Measurements from ENCODE around the gene MKNK1.

MKNK1 gene

GRCh38 chr1:46617833-46618232, 13.8 kb upstream of the MKNK1 start:
- H3K27ac ChIP-seq (ENCODE audit: extremely low read depth, low read depth, low read length): no peak overlapping the region
- no peak overlapping the region for H3K4me3 ChIP-seq (ENCODE audit: low read depth, low read length)
- TF ChIP-seq ZBTB1 (tag by site-specific recombination; IDR thresholded peaks at IDR 0.05) (no peak), ZNF701 (tag by site-specific recombination; IDR thresholded peaks at IDR 0.05) (no peak), ZNF302 (tag by site-specific recombination; IDR thresholded peaks at IDR 0.05; ENCODE audit: low read depth) (no peak), ZNF16 (tag by site-specific recombination; IDR thresholded peaks at IDR 0.05; ENCODE audit: low read depth) (no peak), ZSCAN30 (tag by site-specific recombination; IDR thresholded peaks at IDR 0.05) (no peak), ZNF366 (tag by site-specific recombination; conservative IDR thresholded peaks at IDR 0.05) (no peak), REPIN1 (tag by site-specific recombination; IDR thresholded peaks at IDR 0.05; ENCODE audit: low read depth) (no peak), ZNF133 (tag by site-specific recombination; IDR thresholded peaks at IDR 0.05) (no peak), ZNF658 (tag by site-specific recombination; IDR thresholded peaks at IDR 0.05) (no peak), ZNF341 (tag by site-specific recombination; IDR thresholded peaks at IDR 0.05; ENCODE audit: low read depth) (no peak), ZNF223 (tag by site-specific recombination; IDR thresholded peaks at IDR 0.05) (no peak), ZNF121 (tag by site-specific recombination; IDR thresholded peaks at IDR 0.05) (no peak), ZNF530 (tag by site-specific recombination; IDR thresholded peaks at IDR 0.05; ENCODE audit: low read depth) (no peak), ZNF660 (tag by site-specific recombination; IDR thresholded peaks at IDR 0.05) (no peak), ZNF596 (tag by site-specific recombination; IDR thresholded peaks at IDR 0.05) (no peak), GLIS2 (tag by site-specific recombination; IDR thresholded peaks at IDR 0.05) (no peak), ZNF239 (tag by site-specific recombination; IDR thresholded peaks at IDR 0.05) (no peak)
- TF ChIP-seq, protein P1, sequence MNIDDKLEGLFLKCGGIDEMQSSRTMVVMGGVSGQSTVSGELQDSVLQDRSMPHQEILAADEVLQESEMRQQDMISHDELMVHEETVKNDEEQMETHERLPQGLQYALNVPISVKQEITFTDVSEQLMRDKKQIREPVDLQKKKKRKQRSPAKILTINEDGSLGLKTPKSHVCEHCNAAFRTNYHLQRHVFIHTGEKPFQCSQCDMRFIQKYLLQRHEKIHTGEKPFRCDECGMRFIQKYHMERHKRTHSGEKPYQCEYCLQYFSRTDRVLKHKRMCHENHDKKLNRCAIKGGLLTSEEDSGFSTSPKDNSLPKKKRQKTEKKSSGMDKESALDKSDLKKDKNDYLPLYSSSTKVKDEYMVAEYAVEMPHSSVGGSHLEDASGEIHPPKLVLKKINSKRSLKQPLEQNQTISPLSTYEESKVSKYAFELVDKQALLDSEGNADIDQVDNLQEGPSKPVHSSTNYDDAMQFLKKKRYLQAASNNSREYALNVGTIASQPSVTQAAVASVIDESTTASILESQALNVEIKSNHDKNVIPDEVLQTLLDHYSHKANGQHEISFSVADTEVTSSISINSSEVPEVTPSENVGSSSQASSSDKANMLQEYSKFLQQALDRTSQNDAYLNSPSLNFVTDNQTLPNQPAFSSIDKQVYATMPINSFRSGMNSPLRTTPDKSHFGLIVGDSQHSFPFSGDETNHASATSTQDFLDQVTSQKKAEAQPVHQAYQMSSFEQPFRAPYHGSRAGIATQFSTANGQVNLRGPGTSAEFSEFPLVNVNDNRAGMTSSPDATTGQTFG (tag by site-specific recombination; IDR thresholded peaks at IDR 0.05; ENCODE audit: borderline replicate concordance): no peak
- TF ChIP-seq, protein P2, sequence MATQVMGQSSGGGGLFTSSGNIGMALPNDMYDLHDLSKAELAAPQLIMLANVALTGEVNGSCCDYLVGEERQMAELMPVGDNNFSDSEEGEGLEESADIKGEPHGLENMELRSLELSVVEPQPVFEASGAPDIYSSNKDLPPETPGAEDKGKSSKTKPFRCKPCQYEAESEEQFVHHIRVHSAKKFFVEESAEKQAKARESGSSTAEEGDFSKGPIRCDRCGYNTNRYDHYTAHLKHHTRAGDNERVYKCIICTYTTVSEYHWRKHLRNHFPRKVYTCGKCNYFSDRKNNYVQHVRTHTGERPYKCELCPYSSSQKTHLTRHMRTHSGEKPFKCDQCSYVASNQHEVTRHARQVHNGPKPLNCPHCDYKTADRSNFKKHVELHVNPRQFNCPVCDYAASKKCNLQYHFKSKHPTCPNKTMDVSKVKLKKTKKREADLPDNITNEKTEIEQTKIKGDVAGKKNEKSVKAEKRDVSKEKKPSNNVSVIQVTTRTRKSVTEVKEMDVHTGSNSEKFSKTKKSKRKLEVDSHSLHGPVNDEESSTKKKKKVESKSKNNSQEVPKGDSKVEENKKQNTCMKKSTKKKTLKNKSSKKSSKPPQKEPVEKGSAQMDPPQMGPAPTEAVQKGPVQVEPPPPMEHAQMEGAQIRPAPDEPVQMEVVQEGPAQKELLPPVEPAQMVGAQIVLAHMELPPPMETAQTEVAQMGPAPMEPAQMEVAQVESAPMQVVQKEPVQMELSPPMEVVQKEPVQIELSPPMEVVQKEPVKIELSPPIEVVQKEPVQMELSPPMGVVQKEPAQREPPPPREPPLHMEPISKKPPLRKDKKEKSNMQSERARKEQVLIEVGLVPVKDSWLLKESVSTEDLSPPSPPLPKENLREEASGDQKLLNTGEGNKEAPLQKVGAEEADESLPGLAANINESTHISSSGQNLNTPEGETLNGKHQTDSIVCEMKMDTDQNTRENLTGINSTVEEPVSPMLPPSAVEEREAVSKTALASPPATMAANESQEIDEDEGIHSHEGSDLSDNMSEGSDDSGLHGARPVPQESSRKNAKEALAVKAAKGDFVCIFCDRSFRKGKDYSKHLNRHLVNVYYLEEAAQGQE (tag by site-specific recombination; IDR thresholded peaks at IDR 0.05): no peak
- TF ChIP-seq, protein P3, sequence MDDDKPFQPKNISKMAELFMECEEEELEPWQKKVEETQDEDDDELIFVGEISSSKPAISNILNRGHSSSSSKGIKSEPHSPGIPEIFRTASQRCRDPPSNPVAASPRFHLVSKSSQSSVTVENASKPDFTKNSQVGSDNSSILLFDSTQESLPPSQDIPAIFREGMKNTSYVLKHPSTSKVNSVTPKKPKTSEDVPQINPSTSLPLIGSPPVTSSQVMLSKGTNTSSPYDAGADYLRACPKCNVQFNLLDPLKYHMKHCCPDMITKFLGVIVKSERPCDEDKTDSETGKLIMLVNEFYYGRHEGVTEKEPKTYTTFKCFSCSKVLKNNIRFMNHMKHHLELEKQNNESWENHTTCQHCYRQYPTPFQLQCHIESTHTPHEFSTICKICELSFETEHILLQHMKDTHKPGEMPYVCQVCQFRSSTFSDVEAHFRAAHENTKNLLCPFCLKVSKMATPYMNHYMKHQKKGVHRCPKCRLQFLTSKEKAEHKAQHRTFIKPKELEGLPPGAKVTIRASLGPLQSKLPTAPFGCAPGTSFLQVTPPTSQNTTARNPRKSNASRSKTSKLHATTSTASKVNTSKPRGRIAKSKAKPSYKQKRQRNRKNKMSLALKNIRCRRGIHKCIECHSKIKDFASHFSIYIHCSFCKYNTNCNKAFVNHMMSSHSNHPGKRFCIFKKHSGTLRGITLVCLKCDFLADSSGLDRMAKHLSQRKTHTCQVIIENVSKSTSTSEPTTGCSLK (tag by site-specific recombination; IDR thresholded peaks at IDR 0.05): no peak
- no peaks in the 10 kb centered on the region for H3K9me3 ChIP-seq (ENCODE audit: control insufficient read depth, insufficient read depth, low read depth, low read length)
- H3K36me3 ChIP-seq (ENCODE audit: control insufficient read depth in 2 of 2, insufficient read depth in 1 of 2, low read length in 2 of 2): no peaks in the 10 kb centered on the region
- ChIA-PET CTCF (interaction anchor here (1.0 to 3.1 kb wide), 4 partner anchors 13 to 175 kb away, joined by 3 to 16 read pairs (median 4); no protein-coding TSS in a partner anchor), POLR2A (interaction anchor here (8.9 kb wide), 1 partner anchor 13 kb away, joined by 77 read pairs; the partner anchor contains the start of gene MKNK1)
- no peaks in the 10 kb centered on the region for H3K4me1 ChIP-seq (ENCODE audit: control insufficient read depth, insufficient read depth, low read length)

All from HEK293 (cell line).